ENCODE data around the gene FSIP1.

The FSIP1 gene

DNA sequence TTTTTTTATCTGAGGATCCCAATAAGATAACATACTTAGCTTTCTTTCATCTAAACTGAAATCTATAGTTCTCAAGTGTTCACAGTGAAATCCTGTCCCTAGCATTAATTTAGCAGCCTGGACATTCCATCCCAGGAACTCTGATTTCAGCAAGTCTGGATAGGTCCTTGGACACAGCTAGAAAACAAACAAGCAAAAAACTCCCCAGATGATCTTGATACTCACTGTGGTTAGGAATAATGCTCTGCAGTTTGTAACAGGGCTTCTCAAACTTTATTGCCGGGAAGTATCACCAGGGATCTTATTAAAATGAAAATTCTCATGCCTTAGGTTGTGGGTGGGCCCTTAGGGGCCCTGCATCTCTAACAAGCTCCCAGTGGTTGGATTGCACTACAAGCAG is 177.5 kb downstream of the FSIP1 start:
- no peak overlapping the region for H3K4me3 ChIP-seq
- H3K27ac ChIP-seq = no peak overlapping the region

DNA sequence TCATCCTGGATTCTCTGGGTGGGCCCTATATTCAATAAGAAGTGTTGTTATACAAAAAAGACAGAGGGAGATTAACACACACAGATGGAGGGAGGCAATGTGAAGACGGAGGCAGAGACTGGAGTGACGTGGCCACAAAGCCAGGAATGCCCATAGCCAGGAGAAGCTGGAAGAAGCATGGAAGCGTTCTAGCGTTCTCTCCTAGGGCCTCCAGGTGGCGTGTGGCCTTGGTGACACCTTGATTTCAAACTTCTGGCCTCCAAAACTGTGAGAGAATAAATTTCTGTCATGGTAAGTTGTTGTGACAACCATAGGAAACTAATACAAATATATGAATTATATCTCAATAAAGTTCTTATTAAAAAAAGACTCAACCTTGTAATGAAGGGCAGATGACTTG is 180.5 kb downstream of the FSIP1 start:
- Histone ChIP-seq H3K27ac (no peak overlapping the region), H3K4me3 (no peak overlapping the region)

DNA sequence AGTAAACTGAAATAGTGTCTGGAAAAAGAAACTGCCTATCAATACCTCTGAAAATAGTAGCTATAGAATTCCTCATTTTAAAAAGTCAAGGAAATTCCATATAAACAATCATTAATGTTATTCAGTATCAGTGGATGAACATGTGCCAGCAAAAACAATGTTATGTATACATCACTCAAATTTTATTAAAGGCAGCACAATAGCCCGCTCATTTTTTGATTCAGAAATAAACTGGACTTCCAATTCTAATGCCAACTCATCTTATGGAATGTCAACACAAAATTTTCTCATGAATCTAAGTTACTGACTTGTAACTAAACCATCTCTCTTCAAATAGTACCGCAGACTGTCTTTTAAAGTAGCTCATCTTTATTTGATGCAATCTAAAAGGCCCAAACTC is 182.8 kb downstream of the FSIP1 start:
- no peak overlapping the region for H3K27ac ChIP-seq
- no peak overlapping the region for H3K4me3 ChIP-seq

DNA sequence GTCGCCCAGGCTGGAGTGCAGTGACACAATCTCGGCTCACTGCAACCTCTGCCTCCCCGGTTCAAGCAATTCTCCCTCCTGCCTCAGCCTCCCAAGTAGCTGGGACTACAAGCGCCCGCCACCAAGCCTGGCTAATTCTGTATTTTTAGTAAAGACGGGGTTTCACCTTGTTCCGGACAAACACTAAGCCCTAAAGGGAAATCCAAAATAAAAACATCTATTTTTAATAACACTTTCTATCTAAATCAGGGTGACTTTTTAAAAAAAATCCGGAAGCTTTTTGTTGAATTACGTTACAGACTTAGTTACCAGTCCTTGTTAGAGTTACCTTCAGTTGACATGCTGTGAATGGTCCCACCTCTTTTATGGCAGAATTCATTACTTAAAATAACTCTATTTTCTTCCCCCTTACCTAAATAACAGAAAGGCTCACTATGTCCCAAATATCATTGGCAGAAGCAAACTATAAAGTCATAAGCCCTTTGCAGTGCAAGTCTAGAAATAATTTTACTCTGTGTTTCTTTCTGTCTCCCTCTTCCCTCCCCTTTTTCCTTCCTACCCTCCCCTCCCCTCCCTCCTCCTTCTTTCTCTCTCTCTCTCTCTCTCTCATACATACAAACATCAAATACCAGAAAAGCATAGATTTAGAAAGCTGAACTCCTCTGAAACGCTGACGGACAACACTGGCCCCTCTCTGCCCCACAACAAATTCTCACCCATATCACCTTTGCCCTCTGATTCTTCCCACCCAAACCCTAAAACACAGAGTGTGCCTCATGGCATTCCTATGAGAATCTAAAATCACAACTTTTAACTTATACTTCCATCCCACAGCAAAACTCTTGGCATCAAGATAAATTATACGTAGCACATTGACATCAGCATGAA is 183.4 kb downstream of the FSIP1 start:
- H3K4me3 ChIP-seq = no peak overlapping the region
- no peak overlapping the region for H3K27ac ChIP-seq

DNA sequence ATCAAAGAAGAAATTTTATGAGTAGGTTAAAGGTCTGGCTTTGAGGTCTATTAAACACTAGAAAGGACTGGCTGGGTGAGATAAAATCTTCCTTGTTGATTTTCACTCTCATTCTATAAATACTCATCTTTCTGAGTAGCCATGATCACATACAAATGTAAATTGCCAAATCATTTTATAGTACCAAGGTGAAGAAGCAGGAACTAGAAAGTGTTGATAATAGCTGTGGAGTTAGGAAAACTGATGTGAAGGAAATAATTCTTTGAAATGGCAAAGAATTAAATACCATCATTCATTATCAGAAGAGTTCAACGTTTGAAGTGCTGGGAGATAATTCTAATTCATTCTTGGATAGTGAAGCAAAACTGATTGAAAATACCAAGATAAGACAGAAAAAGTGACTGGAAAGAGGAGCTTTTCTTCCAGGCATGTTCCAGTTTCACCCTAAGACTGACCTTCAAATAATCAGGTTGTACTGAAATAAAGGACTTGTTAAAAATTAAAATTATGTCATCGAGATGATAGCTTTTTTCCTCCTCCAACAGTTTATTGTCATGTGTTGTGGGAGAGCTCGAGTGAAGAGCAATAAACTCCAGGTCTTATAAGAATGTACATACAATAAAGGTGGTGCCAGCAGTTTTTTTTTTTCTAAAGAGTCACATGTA is 184.3 kb downstream of the FSIP1 start:
- no peak overlapping the region for H3K27ac ChIP-seq

DNA sequence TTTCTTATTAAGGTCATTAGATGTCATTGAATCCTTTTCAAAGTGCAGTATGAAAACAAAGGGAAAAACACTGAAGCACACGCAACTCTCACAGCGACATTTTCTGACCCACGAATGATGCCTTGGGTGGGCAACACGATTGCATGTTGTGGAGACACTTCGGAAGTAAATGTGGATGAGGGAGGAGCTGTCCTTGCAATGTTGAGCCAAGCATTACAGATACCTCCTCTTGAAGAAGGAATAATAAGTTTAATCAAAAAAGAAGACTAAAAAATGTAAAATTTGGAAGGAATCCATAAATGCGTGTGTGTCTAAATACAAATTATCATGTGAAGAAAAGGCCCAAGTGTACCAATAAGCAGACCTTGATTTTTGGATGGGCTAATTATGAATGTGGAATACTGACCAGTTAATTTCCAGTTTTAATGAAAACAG is 184.9 kb downstream of the FSIP1 start:
- no peak overlapping the region for H3K27ac ChIP-seq
- no peak overlapping the region for H3K4me3 ChIP-seq

More for the DNA sequence above, 184.3 kb downstream of the FSIP1 start:
- no peak overlapping the region for H3K4me3 ChIP-seq

DNA sequence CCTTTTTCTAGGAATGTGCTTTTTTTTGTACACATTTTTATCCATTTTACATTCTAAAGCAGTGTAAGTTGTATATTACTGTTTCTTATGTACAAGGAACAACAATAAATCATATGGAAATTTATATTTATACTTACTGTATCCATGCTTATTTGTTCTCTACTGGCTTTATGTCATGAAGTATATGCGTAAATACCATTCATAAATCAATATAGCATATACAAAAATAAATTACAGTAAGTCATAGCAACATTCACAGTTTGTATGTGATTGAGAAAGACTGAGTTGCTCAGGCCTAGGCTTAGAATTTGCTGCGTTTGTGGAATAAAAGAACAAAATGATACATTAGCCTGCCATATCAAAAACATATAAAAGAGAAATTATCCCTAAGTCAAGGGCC is 185.3 kb downstream of the FSIP1 start:
- H3K27ac ChIP-seq = no peak overlapping the region
- no peak overlapping the region for H3K4me3 ChIP-seq

DNA sequence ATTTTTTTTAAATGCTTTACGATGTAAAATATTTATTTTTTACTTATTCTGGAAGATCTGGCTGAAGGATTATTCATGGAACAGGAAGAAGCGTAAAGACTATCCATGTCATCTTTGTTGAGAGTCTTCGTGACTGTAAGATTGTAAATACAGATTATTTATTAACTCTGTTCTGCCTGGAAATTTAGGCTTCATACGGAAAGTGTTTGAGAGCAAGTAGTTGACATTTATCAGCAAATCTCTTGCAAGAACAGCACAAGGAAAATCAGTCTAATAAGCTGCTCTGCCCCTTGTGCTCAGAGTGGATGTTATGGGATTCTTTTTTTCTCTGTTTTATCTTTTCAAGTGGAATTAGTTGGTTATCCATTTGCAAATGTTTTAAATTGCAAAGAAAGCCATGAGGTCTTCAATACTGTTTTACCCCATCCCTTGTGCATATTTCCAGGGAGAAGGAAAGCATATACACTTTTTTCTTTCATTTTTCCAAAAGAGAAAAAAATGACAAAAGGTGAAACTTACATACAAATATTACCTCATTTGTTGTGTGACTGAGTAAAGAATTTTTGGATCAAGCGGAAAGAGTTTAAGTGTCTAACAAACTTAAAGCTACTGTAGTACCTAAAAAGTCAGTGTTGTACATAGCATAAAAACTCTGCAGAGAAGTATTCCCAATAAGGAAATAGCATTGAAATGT is 186.1 kb downstream of the FSIP1 start:
- H3K27ac ChIP-seq = no peak overlapping the region

DNA sequence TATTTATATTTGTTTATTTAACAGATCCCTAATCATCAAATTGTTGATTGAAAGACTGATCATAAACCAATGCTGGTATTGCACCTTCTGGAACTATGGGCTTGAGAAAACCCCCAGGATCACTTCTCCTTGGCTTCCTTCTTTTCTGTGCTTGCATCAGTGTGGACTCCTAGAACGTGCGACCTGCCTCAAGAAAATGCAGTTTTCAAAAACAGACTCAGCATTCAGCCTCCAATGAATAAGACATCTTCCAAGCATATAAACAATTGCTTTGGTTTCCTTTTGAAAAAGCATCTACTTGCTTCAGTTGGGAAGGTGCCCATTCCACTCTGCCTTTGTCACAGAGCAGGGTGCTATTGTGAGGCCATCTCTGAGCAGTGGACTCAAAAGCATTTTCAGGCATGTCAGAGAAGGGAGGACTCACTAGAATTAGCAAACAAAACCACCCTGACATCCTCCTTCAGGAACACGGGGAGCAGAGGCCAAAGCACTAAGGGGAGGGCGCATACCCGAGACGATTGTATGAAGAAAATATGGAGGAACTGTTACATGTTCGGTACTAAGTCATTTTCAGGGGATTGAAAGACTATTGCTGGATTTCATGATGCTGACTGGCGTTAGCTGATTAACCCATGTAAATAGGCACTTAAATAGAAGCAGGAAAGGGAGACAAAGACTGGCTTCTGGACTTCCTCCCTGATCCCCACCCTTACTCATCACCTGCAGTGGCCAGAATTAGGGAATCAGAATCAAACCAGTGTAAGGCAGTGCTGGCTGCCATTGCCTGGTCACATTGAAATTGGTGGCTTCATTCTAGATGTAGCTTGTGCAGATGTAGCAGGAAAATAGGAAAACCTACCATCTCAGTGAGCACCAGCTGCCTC is 187.1 kb downstream of the FSIP1 start:
- Histone ChIP-seq H3K4me3 (no peak overlapping the region), H3K27ac (no peak overlapping the region)

More for the DNA sequence above, 186.1 kb downstream of the FSIP1 start:
- H3K4me3 ChIP-seq = no peak overlapping the region

DNA sequence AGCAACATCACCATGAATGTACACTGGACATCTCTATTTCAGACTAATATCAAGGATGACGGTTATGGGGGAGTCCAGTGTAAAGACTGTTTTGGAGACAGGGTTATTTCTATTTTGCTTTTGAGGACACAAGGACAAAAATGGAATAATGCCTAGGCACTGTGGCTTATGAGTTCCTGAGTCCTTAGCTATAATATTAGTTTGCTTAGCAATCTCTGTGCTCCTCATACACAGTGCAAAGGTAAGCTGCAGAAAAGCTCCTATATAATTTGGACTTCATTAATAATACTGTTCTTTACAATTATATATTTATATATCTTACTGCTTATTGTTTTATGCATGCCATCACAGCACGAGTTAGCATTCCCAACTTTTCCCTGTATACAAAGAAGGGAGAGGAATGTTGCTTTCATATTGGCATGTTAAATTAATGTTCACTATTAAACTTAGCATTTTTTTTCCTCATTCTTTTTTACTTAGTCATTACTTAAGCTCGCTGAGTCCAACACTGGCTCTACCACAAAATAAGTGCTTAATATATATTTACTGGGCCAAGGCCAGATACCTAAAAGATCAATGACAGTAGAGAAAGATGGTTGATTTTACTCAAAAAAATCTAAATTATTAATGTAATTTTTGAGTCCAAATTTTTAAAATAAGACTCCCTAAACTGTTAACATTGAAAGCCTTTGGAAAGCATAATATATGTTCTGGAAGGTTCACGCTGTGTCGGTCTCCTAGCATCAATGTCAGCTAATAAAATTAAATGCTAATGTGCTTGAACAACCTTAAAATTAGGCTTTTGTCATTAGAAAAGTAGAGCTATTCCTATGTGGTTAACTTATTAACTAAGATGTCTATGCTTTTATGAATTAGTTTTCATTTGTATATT is 187.9 kb downstream of the FSIP1 start:
- H3K27ac ChIP-seq = no peak overlapping the region
- no peak overlapping the region for H3K4me3 ChIP-seq

DNA sequence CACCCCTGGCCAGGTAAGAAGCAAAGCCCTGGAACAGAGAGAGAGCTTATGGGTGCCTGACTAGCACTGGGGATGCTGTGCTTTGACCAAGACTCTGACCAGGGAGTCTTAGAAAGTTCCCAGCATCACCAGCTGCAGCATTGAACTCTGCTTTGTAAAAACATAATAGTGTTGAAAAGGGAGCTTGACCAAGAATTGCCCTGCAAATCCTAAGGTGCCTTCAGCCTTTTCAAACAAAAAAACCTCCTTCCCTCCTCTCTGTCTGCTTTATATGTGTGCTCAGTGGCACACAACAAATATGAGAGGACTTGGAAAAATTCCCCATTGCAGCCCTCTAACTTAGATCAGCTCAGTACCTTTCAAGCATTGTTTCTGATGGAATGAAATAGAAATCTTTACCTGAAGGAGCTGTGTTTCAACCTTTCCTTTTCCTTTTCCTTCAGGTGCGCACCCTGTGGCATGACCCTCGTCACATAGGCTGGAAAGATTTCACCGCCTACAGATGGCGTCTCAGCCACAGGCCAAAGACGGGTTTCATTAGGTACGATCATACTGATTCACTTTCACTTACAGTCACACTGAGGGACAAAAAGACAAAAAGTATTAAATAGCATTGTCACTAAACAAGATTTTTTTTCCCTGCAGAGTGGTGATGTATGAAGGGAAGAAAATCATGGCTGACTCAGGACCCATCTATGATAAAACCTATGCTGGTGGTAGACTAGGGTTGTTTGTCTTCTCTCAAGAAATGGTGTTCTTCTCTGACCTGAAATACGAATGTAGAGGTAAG is 188.8 kb downstream of the FSIP1 start:
- H3K4me3 ChIP-seq = no peak overlapping the region
- H3K27ac ChIP-seq = no peak overlapping the region

DNA sequence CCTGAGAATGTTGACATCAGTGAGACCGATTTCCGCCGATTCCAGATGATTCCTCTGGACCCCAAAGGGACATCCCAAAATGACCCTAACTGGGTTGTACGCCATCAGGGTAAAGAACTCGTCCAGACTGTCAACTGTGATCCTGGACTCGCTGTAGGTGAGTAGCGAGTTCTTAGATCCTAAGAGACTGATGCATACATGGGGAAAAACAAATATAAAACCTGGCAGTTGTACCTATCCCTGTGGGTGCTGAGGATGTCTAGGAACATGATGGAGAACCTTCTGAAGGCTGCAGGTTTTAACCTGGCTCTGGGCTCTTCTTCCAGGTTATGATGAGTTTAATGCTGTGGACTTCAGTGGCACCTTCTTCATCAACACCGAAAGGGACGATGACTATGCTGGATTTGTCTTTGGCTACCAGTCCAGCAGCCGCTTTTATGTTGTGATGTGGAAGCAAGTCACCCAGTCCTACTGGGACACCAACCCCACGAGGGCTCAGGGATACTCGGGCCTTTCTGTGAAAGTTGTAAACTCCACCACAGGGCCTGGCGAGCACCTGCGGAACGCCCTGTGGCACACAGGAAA is 189.5 kb downstream of the FSIP1 start:
- H3K4me3 ChIP-seq = no peak overlapping the region
- no peak overlapping the region for H3K27ac ChIP-seq

DNA sequence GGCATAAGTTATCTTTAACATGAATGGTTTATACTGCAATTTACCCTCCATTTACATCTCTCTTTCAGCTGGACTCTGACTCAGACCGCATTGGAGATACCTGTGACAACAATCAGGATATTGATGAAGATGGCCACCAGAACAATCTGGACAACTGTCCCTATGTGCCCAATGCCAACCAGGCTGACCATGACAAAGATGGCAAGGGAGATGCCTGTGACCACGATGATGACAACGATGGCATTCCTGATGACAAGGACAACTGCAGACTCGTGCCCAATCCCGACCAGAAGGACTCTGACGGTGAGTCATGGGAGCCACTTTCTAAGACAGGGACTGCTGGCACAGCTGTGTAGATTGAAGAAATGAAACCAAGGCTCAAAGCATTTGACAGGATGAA is 190.1 kb downstream of the FSIP1 start:
- H3K4me3 ChIP-seq = no peak overlapping the region
- H3K27ac ChIP-seq = no peak overlapping the region

DNA sequence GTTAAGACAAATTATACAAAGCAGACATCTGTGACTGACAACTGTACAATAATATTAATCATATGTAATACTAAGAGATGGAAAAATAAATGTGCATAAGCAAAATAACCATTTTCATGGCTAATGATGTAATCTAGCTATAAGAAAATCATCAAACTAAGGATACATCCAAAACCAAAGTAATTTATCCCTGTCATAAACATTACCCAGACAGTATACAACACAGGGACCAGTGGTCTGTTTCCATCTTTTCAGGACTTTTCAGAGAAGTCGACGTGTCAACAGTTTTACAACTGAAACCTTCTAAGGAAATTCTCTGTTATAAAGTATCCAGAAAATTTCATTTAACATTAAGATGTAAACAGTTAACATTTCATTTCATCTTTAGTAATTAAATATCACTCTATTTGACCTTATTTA is 190.7 kb downstream of the FSIP1 start:
- H3K27ac ChIP-seq = no peak overlapping the region

DNA sequence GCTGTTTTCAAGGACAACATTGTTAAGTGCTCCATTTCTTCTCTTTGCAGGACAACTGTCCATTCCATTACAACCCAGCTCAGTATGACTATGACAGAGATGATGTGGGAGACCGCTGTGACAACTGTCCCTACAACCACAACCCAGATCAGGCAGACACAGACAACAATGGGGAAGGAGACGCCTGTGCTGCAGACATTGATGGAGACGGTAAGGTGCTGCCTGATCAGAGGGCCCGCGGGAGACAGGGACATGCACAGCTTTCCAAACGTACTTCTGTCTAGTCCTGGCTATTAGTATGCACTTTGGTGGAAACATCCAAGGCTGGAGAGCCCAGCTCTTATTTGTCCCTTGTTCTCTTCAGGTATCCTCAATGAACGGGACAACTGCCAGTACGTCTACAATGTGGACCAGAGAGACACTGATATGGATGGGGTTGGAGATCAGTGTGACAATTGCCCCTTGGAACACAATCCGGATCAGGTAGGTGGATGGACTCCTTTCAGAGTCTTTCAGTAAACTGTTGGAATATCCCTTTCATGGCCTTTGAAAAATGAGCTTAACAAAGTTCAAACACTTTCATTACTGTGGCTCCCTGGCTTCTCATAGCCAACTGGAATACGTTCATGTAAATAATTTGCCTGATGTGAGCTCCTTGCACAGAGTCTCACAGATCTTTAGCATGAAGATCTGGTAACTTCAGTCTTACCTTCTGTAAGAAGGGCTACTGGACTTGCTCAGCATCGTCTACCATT is 191.3 kb downstream of the FSIP1 start:
- Histone ChIP-seq H3K4me3 (no peak overlapping the region), H3K27ac (no peak overlapping the region)

More for the DNA sequence above, 190.7 kb downstream of the FSIP1 start:
- H3K4me3 ChIP-seq = no peak overlapping the region

DNA sequence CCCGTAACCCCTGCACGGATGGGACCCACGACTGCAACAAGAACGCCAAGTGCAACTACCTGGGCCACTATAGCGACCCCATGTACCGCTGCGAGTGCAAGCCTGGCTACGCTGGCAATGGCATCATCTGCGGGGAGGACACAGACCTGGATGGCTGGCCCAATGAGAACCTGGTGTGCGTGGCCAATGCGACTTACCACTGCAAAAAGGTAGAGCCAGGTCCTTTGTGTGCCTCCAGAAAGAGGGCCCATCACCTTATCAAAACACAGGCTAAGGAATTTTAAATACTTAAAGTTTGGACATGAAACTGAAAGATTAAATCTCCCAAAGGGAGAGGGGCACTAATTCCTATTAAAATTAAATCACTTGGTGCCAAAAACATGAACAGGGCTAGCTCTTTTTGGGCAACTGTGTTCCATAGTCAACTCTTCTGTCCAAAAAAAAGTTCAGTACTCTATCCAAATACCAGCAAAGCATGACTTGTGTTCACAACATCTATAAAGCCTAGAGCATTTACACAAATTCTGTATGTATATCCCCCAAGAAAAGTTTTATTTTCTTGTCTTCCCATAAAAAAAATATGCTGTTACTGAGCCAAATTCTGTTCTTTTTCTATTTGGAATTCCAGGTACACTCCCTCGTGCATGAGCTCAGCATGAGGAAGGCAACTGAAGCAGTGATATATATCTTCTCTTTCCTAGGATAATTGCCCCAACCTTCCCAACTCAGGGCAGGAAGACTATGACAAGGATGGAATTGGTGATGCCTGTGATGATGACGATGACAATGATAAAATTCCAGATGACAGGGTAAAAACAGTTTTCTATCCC is 192.6 kb downstream of the FSIP1 start:
- Histone ChIP-seq H3K4me3 (no peak overlapping the region), H3K27ac (no peak overlapping the region)
